K562 (cell line): ENCODE results near the gene HIF1A. TPM values are rescaled to one million over a fixed set of nuclear protein-coding genes. Genes with fewer than 3 reads are reported as not detected.

Experiments used
- ETV5 ChIP-seq: sonication (generic); formaldehyde crosslinking; IDR thresholded peaks from 2 replicates; pipeline ENCODE4 v1.4.0; 2020; ENCODE audit warnings: low read depth, mild to moderate bottlenecking, missing genetic modification reagents
- HDGF ChIP-seq: fragments of 450-650 bp; IDR thresholded peaks from 2 replicates; pipeline ENCODE4 v1.6.1; 2016
- HLTF ChIP-seq: fragments of 450-650 bp; IDR thresholded peaks from 2 replicates; pipeline ENCODE4 v1.6.1; 2016
- KDM1A ChIP-seq, 2 experiments: fragments of 450-650 bp; IDR thresholded peaks; 2 replicates each; pipeline ENCODE4 v1.6.1; 2016; ENCODE audit warnings: mild to moderate bottlenecking in 2 of 2
- LCOR ChIP-seq: sonication (generic); formaldehyde crosslinking; IDR thresholded peaks from 2 replicates; pipeline ENCODE4 v1.8.0; 2022; ENCODE audit warnings: mild to moderate bottlenecking, missing genetic modification reagents
- MTA1 ChIP-seq: fragments of 450-650 bp; IDR thresholded peaks from 2 replicates; pipeline ENCODE4 v1.6.1; 2017; ENCODE audit warnings: borderline replicate concordance
- NFE2 ChIP-seq: IDR thresholded peaks from 2 replicates; pipeline ENCODE4 v1.6.1; 2014; ENCODE audit warnings: antibody characterized with exemption, low read depth
- NR1H2 ChIP-seq: sonication (generic); formaldehyde crosslinking; IDR thresholded peaks from 2 replicates; pipeline ENCODE4 v1.4.0; 2020; ENCODE audit warnings: mild to moderate bottlenecking, missing genetic modification reagents
- PHF8 ChIP-seq: fragments of 200-600 bp; sonication (generic); IDR thresholded peaks from 2 replicates; pipeline ENCODE4 v1.6.1; 2012; ENCODE audit warnings: mixed run types, mild to moderate bottlenecking, inconsistent platforms, low read length, moderate library complexity, borderline replicate concordance
- PML ChIP-seq: IDR thresholded peaks from 2 replicates; pipeline ENCODE4 v1.6.1; 2012; ENCODE audit warnings: low read length, inconsistent platforms
- RCOR1 ChIP-seq, 2 experiments: IDR thresholded peaks; 2 replicates each; pipeline ENCODE4 v1.6.1; 2012; ENCODE audit warnings: low read depth in 2 of 2, low read length in 2 of 2, borderline replicate concordance in 1 of 2, improper control_type of control experiment in 1 of 2
- RHOXF2B ChIP-seq: fragments of 250-450 bp; sonication (Bioruptor Pico); conservative IDR thresholded peaks from 2 replicates; pipeline ENCODE4 v1.5.1; 2021
- SAFB ChIP-seq: fragments of 200-400 bp; formaldehyde crosslinking; IDR thresholded peaks from 2 replicates; pipeline ENCODE4 v1.6.1; 2017; ENCODE audit warnings: low read depth, low read length, borderline replicate concordance
- SNRNP70 ChIP-seq: fragments of 200-400 bp; formaldehyde crosslinking; optimal IDR thresholded peaks from 2 replicates; pipeline ENCODE3; 2017; ENCODE audit warnings: low read depth, low read length
- TGIF2 ChIP-seq: sonication (generic); formaldehyde crosslinking; IDR thresholded peaks from 2 replicates; pipeline ENCODE4 v1.8.1; 2022; ENCODE audit warnings: mild to moderate bottlenecking, missing genetic modification reagents, moderate library complexity
- THRAP3 ChIP-seq: fragments of 450-650 bp; IDR thresholded peaks from 2 replicates; pipeline ENCODE4 v1.6.1; 2016; ENCODE audit warnings: mild to moderate bottlenecking, inconsistent platforms, borderline replicate concordance
- polyA plus RNA-seq, 8 experiments: library from polyadenylated mRNA; depleted of rRNA in 4 of 8; stranded (reverse) in 5 of 8; unstranded in 3 of 8; fragments of >200 nt; fragmentation: Nextera tagmentation in 2 of 8; fragmentation: Illumina TruSeq in 1 of 8; extraction: Ambion mirVana in 2 of 8; extraction: Trizol in 1 of 8; gene quantifications; 2 replicates each; pipeline versions ENCODE4 v1.2.1 to v1.2.3, GENCODE V29; 2011 to 2014; ENCODE audit warnings: inconsistent platforms in 1 of 8, missing spikeins in 1 of 8
- total RNA-seq, 7 experiments: library from RNA; depleted of rRNA in 6 of 7; stranded (reverse); fragments of >200 nt in 6 of 7; fragmentation: Illumina TruSeq in 2 of 7; extraction: Trizol in 2 of 7; gene quantifications; 2 replicates each; pipeline versions ENCODE4 v1.2.1 to v1.2.3, GENCODE V29; 2011 to 2021; ENCODE audit warnings: low replicate concordance in 1 of 7
- TF ChIP-seq, protein P1 (sequence below), 2 experiments: fragments of 450-650 bp in 1 of 2; sonication (generic) in 1 of 2; formaldehyde crosslinking in 1 of 2; IDR thresholded peaks; 2 replicates each; pipeline versions ENCODE4 v1.7.1 to v1.9.0; 2016 to 2022; ENCODE audit warnings: inconsistent platforms in 1 of 2, mild to moderate bottlenecking in 1 of 2, missing genetic modification reagents in 1 of 2
- TF ChIP-seq, protein P2 (sequence below): sonication (generic); formaldehyde crosslinking; IDR thresholded peaks from 2 replicates; pipeline ENCODE4 v1.8.0; 2022; ENCODE audit warnings: mild to moderate bottlenecking, missing genetic modification reagents
- TF ChIP-seq, protein P3 (sequence below): fragments of 450-650 bp; IDR thresholded peaks from 2 replicates; pipeline ENCODE4 v1.6.1; 2016

The HIF1A gene
- total and polyA plus RNA-seq, 9 of the 15 experiments (the other 6 are each of a cell fraction or from before 2014, with no cell fraction given) = 5.9 to 35.3 (median 24.2) TPM

DNA sequence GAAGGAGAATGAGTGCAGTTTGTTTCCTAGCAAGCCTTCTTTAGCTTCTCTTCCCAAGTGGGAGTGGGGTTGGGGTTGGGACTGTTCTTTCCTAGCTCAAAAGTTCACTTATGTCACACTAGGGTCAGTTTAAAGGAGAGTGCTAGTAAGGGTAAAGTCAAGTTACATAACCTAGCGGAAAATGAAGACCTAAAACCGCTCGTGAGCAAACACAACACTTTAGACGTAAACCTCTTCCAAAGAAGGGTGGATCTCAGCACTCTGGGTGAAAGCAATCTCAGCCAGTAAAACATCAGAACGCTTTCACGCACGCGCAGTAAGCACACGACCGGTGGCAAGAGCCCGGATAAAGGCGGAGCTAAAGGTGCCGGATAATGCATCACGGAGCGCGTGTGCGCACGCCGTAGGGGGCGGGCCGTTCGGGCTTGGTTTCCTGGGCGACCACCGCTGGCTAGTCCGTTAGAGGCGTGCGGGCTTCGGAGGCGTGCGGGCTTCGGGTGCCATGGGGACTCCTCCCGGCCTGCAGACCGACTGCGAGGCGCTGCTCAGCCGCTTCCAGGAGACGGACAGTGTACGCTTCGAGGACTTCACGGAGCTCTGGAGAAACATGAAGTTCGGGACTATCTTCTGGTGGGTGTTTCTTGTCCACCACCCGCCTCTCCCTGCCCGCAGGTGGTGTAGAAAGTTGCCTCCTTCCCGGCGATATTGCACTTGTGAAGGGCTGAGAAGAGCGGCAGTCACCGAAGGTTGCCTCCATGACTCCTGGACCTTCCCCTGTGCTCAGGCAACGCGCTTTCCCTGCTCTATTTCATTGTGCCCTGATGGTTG, 66.9 kb downstream of the HIF1A start, which contains the start of gene SNAPC1 (continued):
- TF ChIP-seq SAFB (no peak), NR1H2 (CRISPR knock-in tag) (no peak), RCOR1 (IDR thresholded peaks at IDR 0.05; ENCODE audit: borderline replicate concordance in 1 of 2, low read depth in 2 of 2, low read length in 2 of 2) (peak in 1 of 2 experiments; percentile 20; a peak in 1 of 4 replicates), KDM1A (IDR thresholded peaks at IDR 0.05) (no peak), MTA1 (no peak), ETV5 (CRISPR knock-in tag) (no peak), NFE2 (no peak), HDGF (no peak), THRAP3 (no peak), PHF8 (peak; percentile 71; the same call in 1 of the 2 replicates), TGIF2 (CRISPR knock-in tag) (no peak), LCOR (CRISPR knock-in tag) (no peak), RHOXF2B (CRISPR knock-in tag) (no peak), HLTF (no peak), PML (0 out of 2 replicates have a peak, but pooled peaks have one; percentile 23), SNRNP70 (no peak)
- TF ChIP-seq, protein P1, sequence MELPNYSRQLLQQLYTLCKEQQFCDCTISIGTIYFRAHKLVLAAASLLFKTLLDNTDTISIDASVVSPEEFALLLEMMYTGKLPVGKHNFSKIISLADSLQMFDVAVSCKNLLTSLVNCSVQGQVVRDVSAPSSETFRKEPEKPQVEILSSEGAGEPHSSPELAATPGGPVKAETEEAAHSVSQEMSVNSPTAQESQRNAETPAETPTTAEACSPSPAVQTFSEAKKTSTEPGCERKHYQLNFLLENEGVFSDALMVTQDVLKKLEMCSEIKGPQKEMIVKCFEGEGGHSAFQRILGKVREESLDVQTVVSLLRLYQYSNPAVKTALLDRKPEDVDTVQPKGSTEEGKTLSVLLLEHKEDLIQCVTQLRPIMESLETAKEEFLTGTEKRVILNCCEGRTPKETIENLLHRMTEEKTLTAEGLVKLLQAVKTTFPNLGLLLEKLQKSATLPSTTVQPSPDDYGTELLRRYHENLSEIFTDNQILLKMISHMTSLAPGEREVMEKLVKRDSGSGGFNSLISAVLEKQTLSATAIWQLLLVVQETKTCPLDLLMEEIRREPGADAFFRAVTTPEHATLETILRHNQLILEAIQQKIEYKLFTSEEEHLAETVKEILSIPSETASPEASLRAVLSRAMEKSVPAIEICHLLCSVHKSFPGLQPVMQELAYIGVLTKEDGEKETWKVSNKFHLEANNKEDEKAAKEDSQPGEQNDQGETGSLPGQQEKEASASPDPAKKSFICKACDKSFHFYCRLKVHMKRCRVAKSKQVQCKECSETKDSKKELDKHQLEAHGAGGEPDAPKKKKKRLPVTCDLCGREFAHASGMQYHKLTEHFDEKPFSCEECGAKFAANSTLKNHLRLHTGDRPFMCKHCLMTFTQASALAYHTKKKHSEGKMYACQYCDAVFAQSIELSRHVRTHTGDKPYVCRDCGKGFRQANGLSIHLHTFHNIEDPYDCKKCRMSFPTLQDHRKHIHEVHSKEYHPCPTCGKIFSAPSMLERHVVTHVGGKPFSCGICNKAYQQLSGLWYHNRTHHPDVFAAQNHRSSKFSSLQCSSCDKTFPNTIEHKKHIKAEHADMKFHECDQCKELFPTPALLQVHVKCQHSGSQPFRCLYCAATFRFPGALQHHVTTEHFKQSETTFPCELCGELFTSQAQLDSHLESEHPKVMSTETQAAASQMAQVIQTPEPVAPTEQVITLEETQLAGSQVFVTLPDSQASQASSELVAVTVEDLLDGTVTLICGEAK (IDR thresholded peaks at IDR 0.05) = no peak
- TF ChIP-seq, protein P1 (CRISPR knock-in tag; IDR thresholded peaks at IDR 0.05) = no peak
- TF ChIP-seq, protein P2, sequence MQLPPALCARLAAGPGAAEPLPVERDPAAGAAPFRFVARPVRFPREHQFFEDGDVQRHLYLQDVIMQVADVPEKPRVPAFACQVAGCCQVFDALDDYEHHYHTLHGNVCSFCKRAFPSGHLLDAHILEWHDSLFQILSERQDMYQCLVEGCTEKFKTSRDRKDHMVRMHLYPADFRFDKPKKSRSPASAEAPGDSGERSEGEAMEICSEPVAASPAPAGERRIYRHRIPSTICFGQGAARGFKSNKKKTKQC = no peak
- TF ChIP-seq, protein P3, sequence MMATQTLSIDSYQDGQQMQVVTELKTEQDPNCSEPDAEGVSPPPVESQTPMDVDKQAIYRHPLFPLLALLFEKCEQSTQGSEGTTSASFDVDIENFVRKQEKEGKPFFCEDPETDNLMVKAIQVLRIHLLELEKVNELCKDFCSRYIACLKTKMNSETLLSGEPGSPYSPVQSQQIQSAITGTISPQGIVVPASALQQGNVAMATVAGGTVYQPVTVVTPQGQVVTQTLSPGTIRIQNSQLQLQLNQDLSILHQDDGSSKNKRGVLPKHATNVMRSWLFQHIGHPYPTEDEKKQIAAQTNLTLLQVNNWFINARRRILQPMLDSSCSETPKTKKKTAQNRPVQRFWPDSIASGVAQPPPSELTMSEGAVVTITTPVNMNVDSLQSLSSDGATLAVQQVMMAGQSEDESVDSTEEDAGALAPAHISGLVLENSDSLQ = peak; percentile 94
